ENCODE data around the gene UBAC2. TPM values are rescaled to one million over a fixed set of nuclear protein-coding genes. Genes with fewer than 3 reads are reported as not detected.
A peak's percentile ranks its signal among the peaks of the same experiment; 100 is the strongest.

The UBAC2 gene
- polyA plus RNA-seq, 2 donors = 63.0 to 70.1 TPM

DNA sequence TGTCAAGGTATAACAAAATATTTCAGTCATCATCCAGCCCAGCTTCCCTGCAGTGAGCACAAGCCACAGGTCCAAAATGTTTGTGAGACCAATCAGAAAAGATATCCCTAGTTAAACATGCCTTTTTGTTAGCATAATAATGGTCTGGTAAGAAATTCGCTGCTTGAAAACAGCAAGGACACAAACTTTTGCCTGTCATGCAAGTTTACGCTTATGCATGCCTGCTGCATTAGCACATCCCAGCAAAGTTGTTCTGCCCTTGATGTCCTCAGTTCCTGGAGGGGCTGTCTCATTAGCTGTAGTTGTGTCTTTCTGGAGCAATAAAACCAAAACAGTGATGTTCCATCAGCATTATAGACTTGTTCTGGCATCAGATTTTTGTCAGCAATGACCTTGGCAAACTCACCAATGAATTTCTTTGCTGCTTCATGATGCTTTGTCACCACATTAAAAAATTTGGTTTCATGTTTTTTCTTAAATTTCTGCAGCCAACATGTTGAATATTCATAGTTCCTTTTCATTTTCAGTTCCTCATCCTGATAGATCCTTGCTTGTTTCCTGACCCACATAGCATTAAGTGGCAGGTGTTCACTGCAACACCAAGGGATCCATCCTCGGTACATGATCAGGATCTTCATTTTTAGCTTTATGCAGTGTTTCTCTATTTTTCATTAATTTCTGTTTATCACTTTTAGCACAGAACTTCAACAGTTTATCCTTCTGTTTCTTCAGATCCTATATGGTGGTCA is 178.5 kb downstream of the UBAC2 start:
- Histone ChIP-seq H3K4me1 (ENCODE audit: control insufficient read depth in 2 of 2, insufficient read depth in 2 of 2, low read length in 1 of 2) (peaks cover 0 to 15% of the 10 kb centered on the region in 2 donors), H3K36me3 (ENCODE audit: control insufficient read depth in 2 of 2, insufficient read depth in 2 of 2, low read length in 1 of 2) (peaks cover 2 to 10% of the 10 kb centered on the region in 2 donors), H3K9me3 (ENCODE audit: control insufficient read depth in 2 of 2, insufficient read depth in 1 of 2, low read depth in 1 of 2, low read length in 1 of 2) (no peaks in the 10 kb centered on the region), H3K27me3 (ENCODE audit: control insufficient read depth in 1 of 2, insufficient read depth in 2 of 2, low read length in 2 of 2) (no peaks in the 10 kb centered on the region), H3K27ac (ENCODE audit: low read depth in 2 of 2, low read length in 1 of 2) (no peak overlapping the region), H3K4me3 (ENCODE audit: low read depth in 1 of 2, low read length in 2 of 2) (no peak overlapping the region)
- 90 to 95% methylated on average over 3 of the region's 3 CpGs for WGBS, 2 donors

DNA sequence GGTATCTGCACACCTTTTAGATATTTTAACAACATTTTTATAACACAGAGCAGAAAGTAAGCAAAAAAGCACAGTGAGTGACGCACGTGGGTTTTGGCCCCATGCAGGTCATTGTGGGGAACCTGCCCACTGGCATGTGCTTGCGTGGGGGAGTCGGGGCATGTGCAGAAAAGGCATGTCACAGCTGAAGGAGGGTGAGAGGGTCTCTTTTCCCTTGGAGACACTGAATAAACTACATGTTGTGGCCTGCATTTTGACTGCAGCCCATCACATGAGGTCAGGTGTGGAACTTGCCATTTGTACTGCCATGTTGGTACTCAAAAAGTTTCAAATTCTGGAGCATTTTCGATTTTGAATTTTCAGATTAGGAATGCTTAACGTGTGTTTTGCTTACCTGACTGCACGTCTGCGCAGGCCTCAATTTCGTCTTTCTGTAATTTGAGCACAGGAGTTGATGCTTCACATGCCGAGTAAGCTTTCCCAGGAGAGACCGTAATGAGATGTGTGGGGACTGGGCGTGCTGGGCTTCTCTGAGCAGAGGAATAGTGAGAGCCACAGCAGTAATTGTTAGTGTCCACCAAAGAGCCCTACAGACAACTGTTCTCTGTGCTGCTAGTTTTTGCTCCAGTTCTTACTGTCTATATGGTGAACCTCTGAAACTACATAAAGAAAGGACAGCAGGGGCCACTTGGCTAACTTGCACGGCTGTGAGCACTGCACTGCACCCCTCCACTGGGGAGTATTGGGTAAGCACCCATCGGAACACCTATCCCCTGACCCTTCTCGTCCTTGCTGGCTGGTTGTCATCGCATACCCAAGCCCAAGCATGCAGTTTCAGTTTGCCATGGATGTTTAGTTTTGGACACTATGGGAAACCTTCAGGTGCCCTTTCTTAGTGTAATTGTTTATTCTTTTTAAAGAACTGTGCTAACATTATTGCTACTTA is 179.5 kb downstream of the UBAC2 start:
- Histone ChIP-seq H3K4me3 (ENCODE audit: low read depth in 1 of 2, low read length in 2 of 2) (no peak overlapping the region), H3K27ac (ENCODE audit: low read depth in 2 of 2, low read length in 1 of 2) (no peak overlapping the region), H3K36me3 (ENCODE audit: control insufficient read depth in 2 of 2, insufficient read depth in 2 of 2, low read length in 1 of 2) (peaks cover 2 to 11% of the 10 kb centered on the region in 2 donors), H3K27me3 (ENCODE audit: control insufficient read depth in 1 of 2, insufficient read depth in 2 of 2, low read length in 2 of 2) (no peaks in the 10 kb centered on the region), H3K9me3 (ENCODE audit: control insufficient read depth in 2 of 2, insufficient read depth in 1 of 2, low read depth in 1 of 2, low read length in 1 of 2) (no peaks in the 10 kb centered on the region), H3K4me1 (ENCODE audit: control insufficient read depth in 2 of 2, insufficient read depth in 2 of 2, low read length in 1 of 2) (peaks cover 0 to 15% of the 10 kb centered on the region in 2 donors)
- 95 to 96% methylated on average over 16 of the region's 16 CpGs for WGBS, 2 donors

DNA sequence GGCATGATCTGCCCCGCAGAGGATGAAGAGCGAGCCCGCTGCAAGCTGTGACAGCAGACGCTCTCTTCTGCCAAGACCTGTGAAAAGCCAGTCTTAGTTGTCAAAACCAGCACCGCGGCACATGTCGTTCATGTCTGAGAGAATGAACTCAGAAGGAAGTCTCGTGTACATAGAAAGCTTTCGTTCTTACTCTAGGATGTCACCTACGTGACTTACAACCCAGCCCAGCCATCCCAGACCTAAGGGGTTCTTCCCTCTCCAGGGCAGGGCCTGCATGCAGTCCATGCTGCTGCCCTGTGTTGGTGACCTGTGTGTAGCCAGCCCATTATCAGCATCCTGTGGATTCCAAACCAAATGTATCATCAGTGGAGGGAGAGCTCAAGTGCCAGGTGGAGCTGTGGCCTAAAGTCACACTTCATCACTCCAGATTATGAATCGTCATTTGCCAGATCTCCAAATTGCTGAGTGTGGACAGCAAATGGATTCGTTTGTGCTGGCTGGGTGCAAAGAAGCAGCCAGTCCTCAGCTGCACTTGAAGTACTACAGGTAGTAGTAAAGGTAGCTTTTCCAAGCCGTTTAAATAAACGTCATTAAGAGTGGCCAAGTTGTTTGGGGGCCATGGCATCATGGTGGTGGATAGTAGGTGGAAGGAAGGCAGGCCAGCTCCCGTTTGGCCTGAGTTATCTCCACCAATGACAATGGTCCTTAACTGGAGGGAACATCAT is 180.4 kb downstream of the UBAC2 start:
- no peaks in the 10 kb centered on the region for H3K9me3 ChIP-seq (ENCODE audit: control insufficient read depth in 2 of 2, insufficient read depth in 1 of 2, low read depth in 1 of 2, low read length in 1 of 2)
- 84 to 86% methylated on average over 15 of the region's 15 CpGs for WGBS, 2 donors
- H3K27ac ChIP-seq (ENCODE audit: low read depth in 2 of 2, low read length in 1 of 2) = peak overlapping the region in 1 of 2 donors; percentile 36
- no peak overlapping the region for H3K4me3 ChIP-seq (ENCODE audit: low read depth in 1 of 2, low read length in 2 of 2)
- peaks cover 2 to 16% of the 10 kb centered on the region in 2 donors for H3K36me3 ChIP-seq (ENCODE audit: control insufficient read depth in 2 of 2, insufficient read depth in 2 of 2, low read length in 1 of 2)
- H3K4me1 ChIP-seq (ENCODE audit: control insufficient read depth in 2 of 2, insufficient read depth in 2 of 2, low read length in 1 of 2) = peaks cover 0 to 15% of the 10 kb centered on the region in 2 donors
- no peaks in the 10 kb centered on the region for H3K27me3 ChIP-seq (ENCODE audit: control insufficient read depth in 1 of 2, insufficient read depth in 2 of 2, low read length in 2 of 2)

DNA sequence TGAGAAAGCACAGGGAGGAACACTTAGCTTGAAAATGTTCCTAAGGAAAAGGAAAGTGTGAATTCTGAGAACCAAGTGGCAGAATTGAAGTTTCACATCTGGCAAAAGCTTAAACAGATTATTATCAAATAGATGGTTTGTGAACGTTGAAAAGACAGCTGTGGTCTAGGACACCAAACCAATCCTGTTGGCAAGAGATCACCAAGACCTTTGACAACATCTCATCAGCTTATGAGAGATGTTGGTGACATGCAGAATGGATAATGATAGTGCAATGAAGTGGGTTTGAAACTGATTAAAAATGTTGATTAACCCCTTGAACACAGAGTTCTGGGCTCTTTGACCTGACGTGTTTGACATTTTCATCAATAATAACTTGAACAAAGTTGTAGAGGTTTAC is 181.1 kb downstream of the UBAC2 start:
- Histone ChIP-seq H3K27me3 (ENCODE audit: control insufficient read depth in 1 of 2, insufficient read depth in 2 of 2, low read length in 2 of 2) (no peaks in the 10 kb centered on the region), H3K9me3 (ENCODE audit: control insufficient read depth in 2 of 2, insufficient read depth in 1 of 2, low read depth in 1 of 2, low read length in 1 of 2) (no peaks in the 10 kb centered on the region), H3K27ac (ENCODE audit: low read depth in 2 of 2, low read length in 1 of 2) (peak overlapping the region in 1 of 2 donors; percentile 36), H3K4me1 (ENCODE audit: control insufficient read depth in 2 of 2, insufficient read depth in 2 of 2, low read length in 1 of 2) (peaks cover 0 to 15% of the 10 kb centered on the region in 2 donors), H3K36me3 (ENCODE audit: control insufficient read depth in 2 of 2, insufficient read depth in 2 of 2, low read length in 1 of 2) (peaks cover 2 to 19% of the 10 kb centered on the region in 2 donors), H3K4me3 (ENCODE audit: low read depth in 1 of 2, low read length in 2 of 2) (no peak overlapping the region)
- WGBS, 2 donors = 71 to 78% methylated on average over 2 of the region's 2 CpGs

DNA sequence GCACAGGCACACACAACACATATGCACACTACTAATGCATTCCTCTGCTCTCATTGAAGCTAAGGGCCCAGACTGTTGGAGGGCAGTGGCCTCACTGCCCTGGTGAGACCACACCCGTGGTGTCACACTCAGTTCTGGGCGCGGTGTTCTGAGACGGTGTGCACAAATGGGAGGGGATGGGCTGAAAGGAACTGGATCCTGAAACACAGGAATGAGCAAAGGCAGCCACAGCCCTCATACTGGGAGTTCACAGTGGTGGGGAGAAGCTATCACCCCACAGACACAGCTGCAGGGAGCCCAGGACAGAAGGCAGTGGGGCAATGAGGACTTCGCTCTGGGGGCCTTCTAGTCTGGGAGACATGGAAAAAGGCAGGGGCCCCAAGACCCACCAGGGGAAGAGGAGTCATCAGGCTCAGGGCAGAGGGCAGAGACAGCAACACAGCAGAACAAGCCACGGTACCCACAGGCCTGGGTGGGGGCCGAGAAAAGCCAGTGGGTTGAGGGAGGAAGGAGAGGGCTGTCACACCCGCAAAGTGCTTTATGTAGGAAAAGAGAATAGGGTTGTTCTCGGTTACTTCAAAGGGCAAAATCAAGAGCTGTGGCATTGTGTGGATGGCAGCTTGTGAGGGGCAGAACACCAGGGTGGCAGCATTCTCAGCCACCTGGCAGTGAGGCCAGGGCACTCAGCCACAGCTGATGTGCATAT is 181.9 kb downstream of the UBAC2 start:
- no peaks in the 10 kb centered on the region for H3K27me3 ChIP-seq (ENCODE audit: control insufficient read depth in 1 of 2, insufficient read depth in 2 of 2, low read length in 2 of 2)
- peaks cover 2 to 13% of the 10 kb centered on the region in 2 donors for H3K36me3 ChIP-seq (ENCODE audit: control insufficient read depth in 2 of 2, insufficient read depth in 2 of 2, low read length in 1 of 2)
- no peaks in the 10 kb centered on the region for H3K9me3 ChIP-seq (ENCODE audit: control insufficient read depth in 2 of 2, insufficient read depth in 1 of 2, low read depth in 1 of 2, low read length in 1 of 2)
- peaks cover 0 to 15% of the 10 kb centered on the region in 2 donors for H3K4me1 ChIP-seq (ENCODE audit: control insufficient read depth in 2 of 2, insufficient read depth in 2 of 2, low read length in 1 of 2)
- H3K4me3 ChIP-seq (ENCODE audit: low read depth in 1 of 2, low read length in 2 of 2) = no peak overlapping the region
- H3K27ac ChIP-seq (ENCODE audit: low read depth in 2 of 2, low read length in 1 of 2) = peak overlapping the region; percentile 79 to 86
- WGBS, 2 donors = 72 to 74% methylated on average over 9 of the region's 9 CpGs

DNA sequence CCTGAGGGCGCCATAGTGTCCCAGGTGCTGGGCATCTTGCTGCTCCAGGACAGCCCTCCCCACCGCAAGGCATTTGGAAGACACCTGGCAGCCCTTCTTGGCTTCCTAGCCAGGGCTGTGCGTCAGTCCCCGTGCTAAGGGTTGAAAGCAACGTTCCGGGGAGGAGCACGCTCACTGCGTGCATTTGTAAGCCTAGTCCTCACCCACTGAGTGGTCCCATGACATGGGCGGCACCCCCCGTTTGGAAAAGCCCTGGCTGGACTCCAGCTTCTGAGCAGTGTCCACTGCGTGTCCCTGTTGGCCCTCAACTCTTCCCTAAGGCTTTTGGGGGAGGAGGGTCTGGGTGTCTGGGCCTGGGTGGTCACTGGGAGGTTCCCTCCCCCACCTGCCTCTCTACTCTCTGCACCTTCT is 182.9 kb downstream of the UBAC2 start:
- H3K4me1 ChIP-seq (ENCODE audit: control insufficient read depth in 2 of 2, insufficient read depth in 2 of 2, low read length in 1 of 2) = peaks cover 0 to 15% of the 10 kb centered on the region in 2 donors
- peak overlapping the region in 1 of 2 donors; percentile 37 for H3K27ac ChIP-seq (ENCODE audit: low read depth in 2 of 2, low read length in 1 of 2)
- WGBS, 2 donors = 88 to 89% methylated on average over 11 of the region's 11 CpGs
- no peak overlapping the region for H3K4me3 ChIP-seq (ENCODE audit: low read depth in 1 of 2, low read length in 2 of 2)
- no peaks in the 10 kb centered on the region for H3K9me3 ChIP-seq (ENCODE audit: control insufficient read depth in 2 of 2, insufficient read depth in 1 of 2, low read depth in 1 of 2, low read length in 1 of 2)
- no peaks in the 10 kb centered on the region for H3K27me3 ChIP-seq (ENCODE audit: control insufficient read depth in 1 of 2, insufficient read depth in 2 of 2, low read length in 2 of 2)
- H3K36me3 ChIP-seq (ENCODE audit: control insufficient read depth in 2 of 2, insufficient read depth in 2 of 2, low read length in 1 of 2) = peaks cover 0 to 13% of the 10 kb centered on the region in 2 donors

DNA sequence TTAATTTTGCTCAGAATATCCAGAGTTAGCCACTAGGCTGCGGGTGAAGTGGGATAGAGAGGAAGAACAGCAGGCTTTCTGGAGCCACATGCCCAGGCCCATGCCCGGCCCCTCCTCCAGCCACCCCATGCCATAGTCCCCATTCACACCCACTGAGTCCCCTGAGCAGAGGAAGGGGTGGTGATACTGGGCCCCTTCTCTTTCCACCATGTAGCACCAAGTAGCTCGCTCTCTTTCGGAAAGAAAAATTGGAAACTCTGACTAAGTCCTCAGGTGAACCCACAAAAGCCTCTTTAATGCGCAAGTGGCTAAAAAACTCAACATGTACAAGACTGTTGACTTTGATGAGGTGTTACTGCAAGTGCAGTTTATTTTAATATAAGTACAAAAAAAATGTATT is 183.3 kb downstream of the UBAC2 start:
- 91 to 92% methylated on average over 5 of the region's 5 CpGs for WGBS, 2 donors
- H3K27me3 ChIP-seq (ENCODE audit: control insufficient read depth in 1 of 2, insufficient read depth in 2 of 2, low read length in 2 of 2) = no peaks in the 10 kb centered on the region

DNA sequence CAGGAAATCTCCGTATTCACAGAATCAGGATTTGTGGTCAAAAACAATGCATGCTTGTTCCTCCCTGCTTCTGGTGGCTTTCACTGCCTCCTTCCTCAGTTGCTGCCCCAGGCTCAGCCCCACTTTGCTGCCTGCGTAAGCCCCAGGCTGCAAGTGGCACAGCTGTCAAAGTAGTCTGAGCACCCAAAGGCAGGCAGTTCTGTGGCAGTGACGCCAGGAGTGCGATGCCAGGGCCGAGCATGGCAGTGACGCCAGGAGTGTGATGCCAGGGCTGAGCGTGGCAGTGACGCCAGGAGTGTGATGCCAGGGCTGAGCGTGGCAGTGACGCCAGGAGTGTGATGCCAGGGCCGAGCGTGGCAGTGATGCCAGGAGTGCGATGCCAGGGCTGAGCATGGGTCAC is 183.8 kb downstream of the UBAC2 start:
- Histone ChIP-seq H3K4me1 (ENCODE audit: control insufficient read depth in 2 of 2, insufficient read depth in 2 of 2, low read length in 1 of 2) (peaks cover under 1 to 15% of the 10 kb centered on the region in 2 donors), H3K9me3 (ENCODE audit: control insufficient read depth in 2 of 2, insufficient read depth in 1 of 2, low read depth in 1 of 2, low read length in 1 of 2) (no peaks in the 10 kb centered on the region), H3K4me3 (ENCODE audit: low read depth in 1 of 2, low read length in 2 of 2) (no peak overlapping the region), H3K36me3 (ENCODE audit: control insufficient read depth in 2 of 2, insufficient read depth in 2 of 2, low read length in 1 of 2) (peaks cover 0 to 13% of the 10 kb centered on the region in 2 donors), H3K27me3 (ENCODE audit: control insufficient read depth in 1 of 2, insufficient read depth in 2 of 2, low read length in 2 of 2) (no peaks in the 10 kb centered on the region), H3K27ac (ENCODE audit: low read depth in 2 of 2, low read length in 1 of 2) (no peak overlapping the region)
- WGBS, 2 donors = 87 to 88% methylated on average over 13 of the region's 13 CpGs

More for the DNA sequence above, 183.3 kb downstream of the UBAC2 start:
- Histone ChIP-seq H3K4me3 (ENCODE audit: low read depth in 1 of 2, low read length in 2 of 2) (no peak overlapping the region), H3K4me1 (ENCODE audit: control insufficient read depth in 2 of 2, insufficient read depth in 2 of 2, low read length in 1 of 2) (peaks cover 0 to 15% of the 10 kb centered on the region in 2 donors), H3K36me3 (ENCODE audit: control insufficient read depth in 2 of 2, insufficient read depth in 2 of 2, low read length in 1 of 2) (peaks cover 0 to 13% of the 10 kb centered on the region in 2 donors), H3K9me3 (ENCODE audit: control insufficient read depth in 2 of 2, insufficient read depth in 1 of 2, low read depth in 1 of 2, low read length in 1 of 2) (no peaks in the 10 kb centered on the region), H3K27ac (ENCODE audit: low read depth in 2 of 2, low read length in 1 of 2) (no peak overlapping the region)
